NT2/D1 (cell line): Measurements from ENCODE around the gene DDX39A.
A peak's percentile ranks its signal among the peaks of the same experiment; 100 is the strongest.
"Not testable (repeated sequence)": the region's sequence is repeated elsewhere in the genome, so short reads cannot be mapped to it uniquely, and the experiment has no call there.

ENCODE experiments used
- DNase-seq: peaks from one replicate; pipeline ENCODE4 v3.0.0-alpha.2; 2011; ENCODE audit warnings: low read depth, low spot score
- H3K27me3 ChIP-seq: 2 replicates; pipeline ENCODE4 v1.6.0; 2011; ENCODE audit warnings: mild to moderate bottlenecking; ENCODE audit not compliant: insufficient read length, insufficient read depth
- H3K36me3 ChIP-seq: 2 replicates; pipeline ENCODE4 v1.6.1; 2011; ENCODE audit warnings: mild to moderate bottlenecking, low read length, mixed read lengths; ENCODE audit not compliant: insufficient read depth, insufficient read length
- H3K4me1 ChIP-seq: 2 replicates; pipeline ENCODE4 v1.5.1; 2011; ENCODE audit not compliant: insufficient read depth, insufficient read length
- H3K4me3 ChIP-seq: 2 replicates; pipeline ENCODE4 v1.5.1; 2011; ENCODE audit warnings: low read depth; ENCODE audit not compliant: insufficient read length
- H3K9ac ChIP-seq: 2 replicates; pipeline ENCODE4 v1.6.0; 2011; ENCODE audit warnings: low read depth; ENCODE audit not compliant: insufficient read length
- H3K9me3 ChIP-seq: 2 replicates; pipeline ENCODE4 v1.5.1; 2011; ENCODE audit warnings: mild to moderate bottlenecking, low read length; ENCODE audit not compliant: insufficient read depth
- SUZ12 ChIP-seq: IDR thresholded peaks from 2 replicates; pipeline ENCODE4 v1.6.1; 2011; ENCODE audit not compliant: insufficient read length, insufficient read depth; ENCODE audit errors: extremely low read depth
- YY1 ChIP-seq: IDR thresholded peaks from 2 replicates; pipeline ENCODE4 v1.6.1; 2011; ENCODE audit not compliant: insufficient read length, insufficient read depth
- ZNF274 ChIP-seq: IDR thresholded peaks from 2 replicates; pipeline ENCODE4 v1.6.1; 2011; ENCODE audit warnings: mild to moderate bottlenecking, low read depth, low read length

The DDX39A gene

GRCh38 chr19:14406645-14407401 is 12.3 kb downstream of the DDX39A start:
- H3K36me3 ChIP-seq, result peaks cover 62% of the 10 kb centered on the region
- no peaks in the 10 kb centered on the region for H3K27me3 ChIP-seq
- peaks cover 12% of the 10 kb centered on the region for H3K4me1 ChIP-seq
- no peaks in the 10 kb centered on the region for H3K9me3 ChIP-seq
- TF ChIP-seq YY1 (no peak), SUZ12 (no peak), ZNF274 (no peak)
- peak overlapping the region; percentile 74 for H3K9ac ChIP-seq
- no peak overlapping the region for H3K4me3 ChIP-seq
- DNase-seq, result no peak

GRCh38 chr19:14405758-14406644 is 13.1 kb downstream of the DDX39A start:
- DNase-seq, result peak; percentile 97
- TF ChIP-seq SUZ12, result no peak
- no peak for TF ChIP-seq YY1
- no peak for TF ChIP-seq ZNF274
- peaks cover 59% of the 10 kb centered on the region for H3K36me3 ChIP-seq
- peak overlapping the region; percentile 31 for H3K4me3 ChIP-seq
- no peaks in the 10 kb centered on the region for H3K27me3 ChIP-seq
- peaks cover 10% of the 10 kb centered on the region for H3K4me1 ChIP-seq
- peak overlapping the region; percentile 84 for H3K9ac ChIP-seq
- H3K9me3 ChIP-seq, result no peaks in the 10 kb centered on the region

GRCh38 chr19:14405380-14405757 is 13.8 kb downstream of the DDX39A start:
- Histone ChIP-seq H3K9ac (peak overlapping the region; percentile 84), H3K36me3 (peaks cover 53% of the 10 kb centered on the region), H3K4me3 (peak overlapping the region; percentile 31), H3K4me1 (peaks cover 10% of the 10 kb centered on the region), H3K27me3 (no peaks in the 10 kb centered on the region), H3K9me3 (no peaks in the 10 kb centered on the region)
- no peak for TF ChIP-seq ZNF274
- TF ChIP-seq YY1, result no peak
- no peak for TF ChIP-seq SUZ12
- DNase-seq, result no peak

- TF ChIP-seq ZNF274, result no peak
- no peak for TF ChIP-seq YY1
- TF ChIP-seq SUZ12, result no peak
- no peaks in the 10 kb centered on the region for H3K9me3 ChIP-seq
- DNase-seq, result no peak
- no peak overlapping the region for H3K9ac ChIP-seq
- no peak overlapping the region for H3K4me3 ChIP-seq
- H3K4me1 ChIP-seq, result peaks cover 10% of the 10 kb centered on the region
- H3K36me3 ChIP-seq, result peaks cover 42% of the 10 kb centered on the region
- no peaks in the 10 kb centered on the region for H3K27me3 ChIP-seq
Measured at GRCh38 chr19:14404312-14404711, 14.8 kb downstream of the DDX39A start.

GRCh38 chr19:14403145-14403930 is 15.8 kb downstream of the DDX39A start:
- Histone ChIP-seq H3K4me1 (peaks cover 10% of the 10 kb centered on the region), H3K36me3 (peaks cover 33% of the 10 kb centered on the region)
- not testable (repeated sequence) for H3K9me3 ChIP-seq

GRCh38 chr19:14402332-14403144 is 16.6 kb downstream of the DDX39A start:
- TF ChIP-seq YY1 (no peak), ZNF274 (no peak), SUZ12 (no peak)
- H3K27me3 ChIP-seq, result no peaks in the 10 kb centered on the region
- peaks cover 10% of the 10 kb centered on the region for H3K4me1 ChIP-seq
- H3K36me3 ChIP-seq, result peaks cover 27% of the 10 kb centered on the region
- DNase-seq, result no peak
- no peak overlapping the region for H3K4me3 ChIP-seq
- H3K9ac ChIP-seq, result no peak overlapping the region
- H3K9me3 ChIP-seq, result no peaks in the 10 kb centered on the region

More at GRCh38 chr19:14403145-14403930, 15.8 kb downstream of the DDX39A start:
- H3K4me3 ChIP-seq, H3K9ac ChIP-seq, H3K27me3 ChIP-seq, DNase-seq: not testable (repeated sequence)
